K562 treated with DMSO at 1 percent for 24 hours (cell line): Measurements from ENCODE around the gene F10. TPM values are rescaled to one million over a fixed set of nuclear protein-coding genes. Genes with fewer than 3 reads are reported as not detected.

Experiments used
- total RNA-seq: library from RNA; unstranded; fragments of 300-600 nt; gene quantifications from 2 replicates; pipeline ENCODE4 v1.2.3, GENCODE V29; 2022; ENCODE audit warnings: low read depth; ENCODE audit not compliant: insufficient read depth

The F10 gene
- total RNA-seq = 0.76 TPM in 1 of 2 replicates, not detected in the other

DNA sequence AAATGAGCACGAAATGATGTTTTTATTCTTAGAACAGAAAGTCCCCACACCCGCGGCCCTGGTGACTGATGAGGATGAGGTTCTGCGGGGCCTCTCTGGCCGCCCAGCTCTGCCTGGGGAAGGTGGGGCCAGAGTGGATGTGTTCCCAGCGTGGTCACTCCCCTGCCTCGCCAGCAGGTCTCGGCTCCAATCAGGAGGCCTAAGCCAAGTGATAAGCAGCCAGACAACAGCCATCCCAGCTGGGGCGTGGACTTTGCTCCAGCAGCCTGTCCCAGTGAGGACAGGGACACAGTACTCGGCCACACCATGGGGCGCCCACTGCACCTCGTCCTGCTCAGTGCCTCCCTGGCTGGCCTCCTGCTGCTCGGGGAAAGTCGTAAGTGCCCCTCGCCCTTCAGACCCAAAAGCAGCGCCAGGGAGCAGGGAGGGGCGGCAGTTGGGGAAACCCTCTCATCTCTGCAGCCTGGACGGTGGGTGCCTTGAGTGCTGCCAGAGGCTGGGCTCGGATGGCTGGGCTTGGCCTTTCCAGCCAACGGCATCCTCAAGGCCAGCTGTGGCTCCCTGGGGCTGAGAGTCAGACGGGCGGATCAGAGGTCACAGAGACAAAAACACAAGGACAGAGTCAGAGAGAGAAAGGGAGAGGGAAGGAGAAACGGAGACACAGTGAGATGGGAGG, at the start of gene F10:
TSS of gene F10 (plus strand) at position 250 of the 676 bp plus-strand sequence. CDS start at position 307, 57 bp downstream.

DNA sequence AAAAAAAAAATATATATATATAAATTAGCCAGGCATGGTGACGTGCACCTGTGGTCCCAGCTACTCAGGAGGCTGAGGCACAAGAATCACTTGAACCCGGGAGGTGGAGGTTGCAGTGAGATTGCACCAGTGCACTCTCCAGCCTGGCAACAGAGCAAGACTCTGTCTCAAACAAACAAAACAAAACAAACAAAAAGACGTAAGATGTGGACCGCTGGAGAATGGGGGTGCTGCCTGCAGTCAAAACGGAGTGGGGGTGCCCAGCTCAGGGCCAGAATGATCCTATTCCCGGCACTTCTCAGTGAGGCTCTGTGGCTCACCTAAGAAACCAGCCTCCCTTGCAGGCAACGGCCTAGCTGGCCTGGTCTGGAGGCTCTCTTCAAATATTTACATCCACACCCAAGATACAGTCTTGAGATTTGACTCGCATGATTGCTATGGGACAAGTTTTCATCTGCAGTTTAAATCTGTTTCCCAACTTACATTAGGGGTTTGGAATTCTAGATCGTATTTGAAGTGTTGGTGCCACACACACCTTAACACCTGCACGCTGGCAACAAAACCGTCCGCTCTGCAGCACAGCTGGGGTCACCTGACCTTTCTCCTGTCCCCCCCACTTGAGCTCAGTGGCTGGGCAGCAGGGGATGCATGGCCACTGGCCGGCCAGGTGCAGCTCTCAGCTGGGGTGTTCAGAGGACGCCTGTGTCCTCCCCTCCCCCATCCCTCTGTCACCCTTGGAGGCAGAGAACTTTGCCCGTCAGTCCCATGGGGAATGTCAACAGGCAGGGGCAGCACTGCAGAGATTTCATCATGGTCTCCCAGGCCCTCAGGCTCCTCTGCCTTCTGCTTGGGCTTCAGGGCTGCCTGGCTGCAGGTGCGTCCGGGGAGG, 17.3 kb upstream of the F10 start, which contains the start of gene F7:
TSS of gene F7 (plus strand) at position 760 of the 889 bp plus-strand sequence. CDS start at position 811, 51 bp downstream.

DNA sequence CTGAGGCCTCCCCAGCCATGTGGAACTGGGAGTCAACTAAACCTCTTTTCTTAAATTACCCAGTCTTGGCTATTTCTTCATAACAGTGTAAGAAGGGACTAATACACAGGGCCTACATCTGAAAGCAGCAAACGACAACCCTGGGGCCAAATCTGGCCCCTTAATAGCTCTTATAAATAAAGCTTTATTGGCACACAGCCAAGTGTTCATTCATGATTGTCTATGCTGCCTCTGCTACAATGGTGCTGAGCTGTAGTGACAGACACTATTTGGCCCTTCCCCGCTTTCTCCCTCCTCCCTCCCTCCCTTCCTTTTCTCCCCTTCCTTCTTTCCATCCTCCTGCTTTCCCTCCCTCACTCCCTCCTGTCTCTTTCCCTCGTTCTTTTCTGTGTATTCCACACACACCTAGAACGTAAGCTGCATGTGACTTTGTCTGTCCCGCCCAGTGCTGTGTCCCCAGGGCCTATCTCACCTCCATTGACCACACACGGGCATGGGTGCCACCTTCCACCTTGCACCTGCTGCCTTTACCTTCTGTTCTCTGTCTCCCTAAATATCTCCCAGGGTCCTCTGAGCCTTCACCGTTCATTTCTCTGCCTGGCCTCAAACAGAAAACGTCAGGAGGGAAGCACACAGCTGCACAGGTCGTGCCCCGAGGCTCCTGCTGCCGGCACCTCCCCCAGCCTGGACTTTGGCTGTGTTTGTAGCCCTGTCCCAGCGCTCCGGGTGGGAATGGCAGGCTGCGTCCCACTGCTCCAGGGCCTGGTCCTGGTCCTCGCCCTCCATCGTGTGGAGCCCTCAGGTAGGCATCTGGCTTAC, 35.5 kb downstream of the F10 start, which contains the start of gene PROZ:
TSS of gene PROZ (plus strand) at position 720 of the 819 bp plus-strand sequence. CDS start at position 733, 13 bp downstream.

Other genes with a start within 250 kb of the F10 start
- 0.20 TPM in 1 of 2 replicates, not detected in the other for gene MCF2L, start 153.6 kb upstream of the F10 start, total RNA-seq
- gene F7, start 17.0 kb upstream of the F10 start, total RNA-seq = not detected in 2 replicates
- gene PROZ, start 35.8 kb downstream of the F10 start, total RNA-seq = 0.19 TPM in 1 of 2 replicates, not detected in the other
- 22.4 and 24.2 TPM in 2 replicates for gene PCID2, start 85.9 kb downstream of the F10 start, total RNA-seq
- gene CUL4A, start 86.8 kb downstream of the F10 start, total RNA-seq = 33.5 and 35.3 TPM in 2 replicates
- gene LAMP1, start 174.4 kb downstream of the F10 start, total RNA-seq = 56.9 and 65.3 TPM in 2 replicates
- 13.2 and 13.3 TPM in 2 replicates for gene GRTP1, start 241.3 kb downstream of the F10 start, total RNA-seq